Activated CD4-positive, alpha-beta T cell treated with anti-CD3 and anti-CD28 coated beads, Interleukin-2, amount 10 ng/mL, durations not matched to agents 7 days and 5 days (primary cell): ENCODE measurements around the gene MASTL. TPM values are rescaled to one million over a fixed set of nuclear protein-coding genes. Genes with fewer than 3 reads are reported as not detected.

Experiments used
- CTCF ChIA-PET: fragments of 350-600 bp; sonication (Branson Sonifier 250); formaldehyde crosslinking; loops from one replicate; lab custom pipeline; 2021; ENCODE audit warnings: antibody characterized with exemption; lab: Charles Lee
- POLR2A ChIA-PET: fragments of 350-600 bp; sonication (Branson Sonifier 250); formaldehyde crosslinking; loops from one replicate; lab custom pipeline; 2021; ENCODE audit warnings: antibody characterized with exemption; lab: Charles Lee
- DNase-seq: peaks from one replicate; pipeline ENCODE4 v3.0.0-alpha.2; 2020
- H3K27ac Mint-ChIP-seq: one replicate; pipeline ENCODE4 v1.8.0; 2021; ENCODE audit warnings: mild to moderate bottlenecking, moderate library complexity, mixed read lengths
- H3K27me3 Mint-ChIP-seq: one replicate; pipeline ENCODE4 v1.8.0; 2021; ENCODE audit warnings: mixed read lengths
- H3K36me3 Mint-ChIP-seq: one replicate; pipeline ENCODE4 v1.8.0; 2021; ENCODE audit warnings: low read depth, mixed read lengths
- H3K4me1 Mint-ChIP-seq: one replicate; pipeline ENCODE4 v1.8.0; 2021; ENCODE audit warnings: mixed read lengths
- H3K4me3 Mint-ChIP-seq: one replicate; pipeline ENCODE4 v1.8.0; 2021; ENCODE audit warnings: mild to moderate bottlenecking, moderate library complexity, mixed read lengths
- H3K9me3 Mint-ChIP-seq: one replicate; pipeline ENCODE4 v1.8.0; 2021; ENCODE audit warnings: mixed read lengths
- total RNA-seq, 2 experiments: library from RNA; stranded (reverse); gene quantifications; one replicate each; pipeline ENCODE4 v1.2.3, GENCODE V29; 2021

The MASTL gene
- total RNA-seq, 2 experiments from 2014 or later = 32.3 to 38.4 TPM

- ChIA-PET CTCF (no interaction called here), POLR2A (no interaction called here)
- H3K27ac Mint-ChIP-seq = no peak overlapping the region
- H3K27me3 Mint-ChIP-seq = no peaks in the 10 kb centered on the region
- H3K4me3 Mint-ChIP-seq = no peak overlapping the region
- H3K9me3 Mint-ChIP-seq = no peaks in the 10 kb centered on the region
- H3K36me3 Mint-ChIP-seq = peaks cover 22% of the 10 kb centered on the region
- peaks cover 15% of the 10 kb centered on the region for H3K4me1 Mint-ChIP-seq
- no peak for DNase-seq
Measured at GRCh38 chr10:27230022-27230421, 74.9 kb downstream of the MASTL start.

- no peaks in the 10 kb centered on the region for H3K9me3 Mint-ChIP-seq
- no peak for DNase-seq
- H3K4me3 Mint-ChIP-seq = no peak overlapping the region
- H3K4me1 Mint-ChIP-seq = peaks cover 15% of the 10 kb centered on the region
- H3K36me3 Mint-ChIP-seq = peaks cover 16% of the 10 kb centered on the region
- POLR2A ChIA-PET = no interaction called here
- no peaks in the 10 kb centered on the region for H3K27me3 Mint-ChIP-seq
- CTCF ChIA-PET = interaction anchor here (1.2 kb wide), 1 partner anchor 12 kb away, joined by 3 read pairs; no protein-coding TSS in a partner anchor
- no peak overlapping the region for H3K27ac Mint-ChIP-seq
Measured at GRCh38 chr10:27235706-27236105, 80.6 kb downstream of the MASTL start.

Other genes starting within 250 kb of the MASTL start
- gene ANKRD26, start 54.9 kb upstream of the MASTL start, total RNA-seq = 10 to 100 TPM; 10.3 to 11.6 TPM
- 100 to 1,000 TPM; 105 to 127 TPM for gene YME1L1, start 968 bp upstream of the MASTL start, total RNA-seq
- gene ACBD5, start 85.4 kb downstream of the MASTL start, total RNA-seq = 10 to 100 TPM; 19.2 to 21.6 TPM